ENCODE measurements around the gene SPRY1.

Gene SPRY1

DNA sequence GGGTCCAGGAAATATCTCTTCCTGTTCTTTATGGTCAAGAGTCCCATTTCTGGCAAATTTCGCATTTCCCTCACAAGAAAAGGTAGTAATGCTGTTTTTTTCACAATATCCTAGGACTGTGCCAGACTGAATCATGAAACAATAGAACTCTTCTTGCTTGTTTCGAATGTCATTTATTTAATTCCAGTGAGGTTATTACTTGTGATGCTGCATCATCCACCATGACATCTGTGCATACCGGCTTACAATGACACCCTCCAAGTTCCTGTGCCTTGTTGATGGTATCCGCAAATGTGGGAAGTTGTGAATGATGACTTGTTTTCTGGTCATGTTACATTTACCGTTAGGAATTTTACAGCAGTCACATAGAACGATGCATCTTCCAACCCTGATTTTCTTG, 42.9 kb upstream of the SPRY1 start:
- no peak overlapping the region for H3K4me3 ChIP-seq (ENCODE audit: low read length in 2 of 2)
- H3K27ac ChIP-seq (ENCODE audit: low read depth in 2 of 2, low read length in 2 of 2), result no peak overlapping the region
- H3K4me1 ChIP-seq (ENCODE audit: control insufficient read depth in 2 of 2, insufficient read depth in 2 of 2, low read length in 2 of 2), result no peaks in the 10 kb centered on the region
- H3K27me3 ChIP-seq (ENCODE audit: control insufficient read depth in 2 of 2, insufficient read depth in 2 of 2, low read length in 2 of 2), result no peaks in the 10 kb centered on the region
- no peak overlapping the region for H3K9ac ChIP-seq (ENCODE audit: low read depth in 1 of 2, low read length in 2 of 2)
- no peaks in the 10 kb centered on the region for H3K36me3 ChIP-seq (ENCODE audit: control insufficient read depth in 2 of 2, insufficient read depth in 2 of 2, low read length in 2 of 2)
- H3K9me3 ChIP-seq (ENCODE audit: control insufficient read depth in 2 of 2, low read length in 2 of 2), result no peaks in the 10 kb centered on the region

DNA sequence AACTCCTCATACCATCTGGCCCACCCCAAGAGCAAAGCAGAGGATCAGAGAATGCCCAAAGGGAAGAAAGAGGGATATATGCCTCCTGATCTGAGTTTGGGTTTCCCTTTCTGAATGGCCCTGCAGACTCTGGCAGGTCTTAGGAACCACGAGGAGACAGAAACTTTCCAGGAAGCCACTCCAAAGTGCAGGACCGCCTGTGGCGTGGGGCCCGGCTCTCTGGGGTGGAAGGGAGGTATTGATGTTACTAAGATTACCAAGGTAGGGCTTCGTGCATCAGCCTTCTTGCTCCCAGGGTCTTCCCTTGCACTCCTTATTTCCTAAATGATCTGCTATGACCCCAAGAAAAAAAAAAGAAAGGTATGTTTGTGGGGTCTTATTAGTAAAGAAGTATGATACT, 41.9 kb upstream of the SPRY1 start:
- H3K27me3 ChIP-seq (ENCODE audit: control insufficient read depth in 2 of 2, insufficient read depth in 2 of 2, low read length in 2 of 2), result no peaks in the 10 kb centered on the region
- H3K9me3 ChIP-seq (ENCODE audit: control insufficient read depth in 2 of 2, low read length in 2 of 2), result no peaks in the 10 kb centered on the region
- no peaks in the 10 kb centered on the region for H3K4me1 ChIP-seq (ENCODE audit: control insufficient read depth in 2 of 2, insufficient read depth in 2 of 2, low read length in 2 of 2)
- H3K27ac ChIP-seq (ENCODE audit: low read depth in 2 of 2, low read length in 2 of 2), result no peak overlapping the region
- H3K36me3 ChIP-seq (ENCODE audit: control insufficient read depth in 2 of 2, insufficient read depth in 2 of 2, low read length in 2 of 2), result no peaks in the 10 kb centered on the region
- H3K4me3 ChIP-seq (ENCODE audit: low read length in 2 of 2), result no peak overlapping the region
- H3K9ac ChIP-seq (ENCODE audit: low read depth in 1 of 2, low read length in 2 of 2), result no peak overlapping the region

DNA sequence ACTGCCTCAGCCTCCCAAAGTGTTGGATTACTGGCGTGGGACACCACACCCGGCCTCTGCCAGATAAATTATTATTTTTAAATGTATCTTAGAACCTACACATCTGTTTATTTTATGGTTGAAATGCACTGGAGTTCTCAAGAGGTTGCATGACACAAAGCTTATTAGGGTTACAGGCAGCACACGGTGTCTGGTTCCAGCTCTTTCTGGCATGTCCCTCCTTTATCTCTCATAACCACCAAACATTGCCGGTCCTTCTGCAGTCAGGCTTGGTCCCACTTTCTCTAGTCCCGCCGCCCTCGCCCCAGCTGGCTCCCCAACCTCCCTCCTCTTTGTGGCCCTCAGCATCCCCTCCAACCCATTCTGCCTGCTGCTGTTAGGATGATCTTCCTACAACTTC, 39.7 kb upstream of the SPRY1 start:
- Histone ChIP-seq H3K4me1 (ENCODE audit: control insufficient read depth in 2 of 2, insufficient read depth in 2 of 2, low read length in 2 of 2) (no peaks in the 10 kb centered on the region), H3K36me3 (ENCODE audit: control insufficient read depth in 2 of 2, insufficient read depth in 2 of 2, low read length in 2 of 2) (no peaks in the 10 kb centered on the region), H3K27ac (ENCODE audit: low read depth in 2 of 2, low read length in 2 of 2) (no peak overlapping the region)

DNA sequence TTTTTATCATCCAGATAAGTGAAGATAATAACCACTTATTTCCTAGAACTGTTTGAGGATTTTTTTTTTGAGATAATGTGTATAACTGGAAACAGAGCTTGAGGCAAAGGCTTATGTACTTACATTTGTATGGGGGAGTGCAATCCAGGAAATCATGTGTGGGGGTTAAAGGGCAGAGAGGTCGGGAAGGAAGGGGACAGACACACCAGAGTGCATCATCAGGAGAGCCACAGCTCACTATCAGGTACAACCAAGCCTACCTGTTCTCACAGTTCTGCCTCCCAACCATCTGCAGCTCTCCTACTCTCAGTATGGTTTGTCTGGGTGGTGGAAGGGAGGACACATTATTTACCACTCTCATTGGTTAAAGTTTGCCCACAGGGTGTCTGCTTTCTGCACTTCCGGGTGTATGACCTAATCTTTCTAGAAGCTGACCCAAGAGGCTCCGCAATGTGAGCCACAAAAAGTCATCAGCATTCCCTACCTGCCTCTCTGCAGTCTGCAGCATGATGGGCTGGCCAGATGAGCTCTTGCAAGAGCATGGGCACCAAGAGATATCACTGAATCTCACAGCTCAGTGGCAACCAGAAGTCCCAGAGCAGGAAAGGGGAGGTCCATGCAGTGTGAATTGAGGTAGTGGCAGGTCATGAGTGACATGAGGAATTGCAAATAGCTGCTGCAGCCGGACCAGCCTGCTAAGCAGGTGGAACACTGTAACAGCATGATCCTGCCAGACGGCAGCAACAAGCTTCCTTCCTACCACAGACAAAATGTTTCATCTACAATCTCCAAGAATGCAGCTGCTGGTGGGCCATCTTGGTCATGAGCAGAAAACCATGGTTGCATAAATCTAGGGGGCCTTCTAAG, 36.9 kb upstream of the SPRY1 start:
- Histone ChIP-seq H3K36me3 (ENCODE audit: control insufficient read depth in 2 of 2, insufficient read depth in 2 of 2, low read length in 2 of 2) (no peaks in the 10 kb centered on the region), H3K9me3 (ENCODE audit: control insufficient read depth in 2 of 2, low read length in 2 of 2) (no peaks in the 10 kb centered on the region), H3K4me3 (ENCODE audit: low read length in 2 of 2) (no peak overlapping the region), H3K27me3 (ENCODE audit: control insufficient read depth in 2 of 2, insufficient read depth in 2 of 2, low read length in 2 of 2) (no peaks in the 10 kb centered on the region), H3K27ac (ENCODE audit: low read depth in 2 of 2, low read length in 2 of 2) (no peak overlapping the region), H3K9ac (ENCODE audit: low read depth in 1 of 2, low read length in 2 of 2) (no peak overlapping the region), H3K4me1 (ENCODE audit: control insufficient read depth in 2 of 2, insufficient read depth in 2 of 2, low read length in 2 of 2) (no peaks in the 10 kb centered on the region)

More for the DNA sequence above, 39.7 kb upstream of the SPRY1 start:
- H3K9me3 ChIP-seq (ENCODE audit: control insufficient read depth in 2 of 2, low read length in 2 of 2), result no peaks in the 10 kb centered on the region
- H3K4me3 ChIP-seq (ENCODE audit: low read length in 2 of 2), result no peak overlapping the region
- H3K9ac ChIP-seq (ENCODE audit: low read depth in 1 of 2, low read length in 2 of 2), result no peak overlapping the region
- H3K27me3 ChIP-seq (ENCODE audit: control insufficient read depth in 2 of 2, insufficient read depth in 2 of 2, low read length in 2 of 2), result no peaks in the 10 kb centered on the region

DNA sequence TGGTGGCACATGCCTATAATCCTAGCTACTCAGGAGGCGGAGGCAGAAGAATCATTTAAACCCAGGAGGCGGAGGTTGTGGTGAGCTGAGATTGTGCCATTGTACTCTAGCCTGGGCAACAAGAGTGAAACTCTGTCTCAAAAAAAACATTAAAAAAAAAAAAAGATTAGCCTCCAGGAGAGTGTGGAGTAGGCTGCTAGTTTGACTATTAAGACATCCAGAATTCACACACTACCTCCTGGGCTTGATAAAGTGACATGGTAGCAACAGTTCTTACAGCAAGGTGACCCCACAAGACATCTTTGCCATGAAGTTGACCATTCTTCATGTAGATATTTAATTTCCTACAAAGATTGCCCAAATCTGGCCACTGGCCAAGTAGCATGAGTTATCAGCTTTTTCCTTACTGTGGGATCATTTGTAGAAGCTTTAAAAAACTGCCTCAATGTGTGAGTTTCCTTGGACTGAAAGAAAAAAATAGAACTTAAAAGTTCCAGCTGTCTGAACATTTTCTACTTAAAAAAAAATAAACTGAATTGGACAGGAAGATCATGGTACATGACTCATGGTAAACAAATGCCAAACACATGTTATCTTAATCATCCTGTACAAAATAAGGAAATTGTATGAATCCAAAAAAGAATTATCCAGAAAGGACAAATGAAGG, 35.3 kb upstream of the SPRY1 start:
- Histone ChIP-seq H3K27me3 (ENCODE audit: control insufficient read depth in 2 of 2, insufficient read depth in 2 of 2, low read length in 2 of 2) (no peaks in the 10 kb centered on the region), H3K9me3 (ENCODE audit: control insufficient read depth in 2 of 2, low read length in 2 of 2) (no peaks in the 10 kb centered on the region), H3K36me3 (ENCODE audit: control insufficient read depth in 2 of 2, insufficient read depth in 2 of 2, low read length in 2 of 2) (no peaks in the 10 kb centered on the region), H3K4me1 (ENCODE audit: control insufficient read depth in 2 of 2, insufficient read depth in 2 of 2, low read length in 2 of 2) (no peaks in the 10 kb centered on the region), H3K27ac (ENCODE audit: low read depth in 2 of 2, low read length in 2 of 2) (no peak overlapping the region), H3K4me3 (ENCODE audit: low read length in 2 of 2) (no peak overlapping the region), H3K9ac (ENCODE audit: low read depth in 1 of 2, low read length in 2 of 2) (no peak overlapping the region)

DNA sequence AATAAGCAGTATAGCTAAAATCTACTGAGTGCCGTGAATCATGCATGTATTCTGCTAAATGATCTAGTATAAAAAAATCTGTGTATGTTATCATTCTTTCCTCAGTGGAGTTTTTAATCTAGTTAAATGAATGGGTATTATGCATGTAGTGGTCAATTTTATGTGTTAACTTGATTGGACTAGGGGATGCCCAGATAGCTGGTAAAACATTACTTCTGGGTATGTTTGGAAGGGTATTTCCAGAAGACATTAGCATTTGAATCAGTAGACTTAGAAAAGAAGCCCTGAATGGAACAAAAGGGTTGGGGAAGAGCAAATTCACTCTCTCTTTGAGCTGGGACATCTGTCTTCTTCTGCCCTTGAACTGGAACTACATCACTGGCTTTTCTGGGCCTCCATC, 34.5 kb upstream of the SPRY1 start:
- H3K9me3 ChIP-seq (ENCODE audit: control insufficient read depth in 2 of 2, low read length in 2 of 2), result no peaks in the 10 kb centered on the region
- H3K36me3 ChIP-seq (ENCODE audit: control insufficient read depth in 2 of 2, insufficient read depth in 2 of 2, low read length in 2 of 2), result no peaks in the 10 kb centered on the region
- H3K27ac ChIP-seq (ENCODE audit: low read depth in 2 of 2, low read length in 2 of 2), result no peak overlapping the region
- H3K9ac ChIP-seq (ENCODE audit: low read depth in 1 of 2, low read length in 2 of 2), result no peak overlapping the region
- no peaks in the 10 kb centered on the region for H3K4me1 ChIP-seq (ENCODE audit: control insufficient read depth in 2 of 2, insufficient read depth in 2 of 2, low read length in 2 of 2)
- H3K27me3 ChIP-seq (ENCODE audit: control insufficient read depth in 2 of 2, insufficient read depth in 2 of 2, low read length in 2 of 2), result no peaks in the 10 kb centered on the region
- no peak overlapping the region for H3K4me3 ChIP-seq (ENCODE audit: low read length in 2 of 2)

DNA sequence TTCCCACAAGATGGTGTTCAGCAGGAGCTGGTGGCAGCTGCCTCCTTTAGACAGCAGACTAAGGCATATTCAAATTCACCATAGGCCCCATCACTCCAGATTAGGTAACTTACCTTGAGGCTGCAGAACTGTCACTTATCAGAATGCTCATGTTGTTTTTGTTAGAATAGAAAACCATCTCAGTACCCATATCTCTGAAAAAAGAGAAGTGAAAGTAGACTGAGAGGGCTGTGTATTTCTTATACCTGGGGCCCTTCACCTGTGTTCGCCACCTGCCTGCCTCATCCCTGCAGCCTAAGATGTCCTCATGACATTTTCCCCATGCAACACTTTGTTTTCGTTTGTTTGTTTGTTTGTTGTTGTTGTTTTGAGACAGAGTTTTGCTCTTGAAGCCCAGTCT, 32.9 kb upstream of the SPRY1 start:
- no peaks in the 10 kb centered on the region for H3K36me3 ChIP-seq (ENCODE audit: control insufficient read depth in 2 of 2, insufficient read depth in 2 of 2, low read length in 2 of 2)
- H3K27ac ChIP-seq (ENCODE audit: low read depth in 2 of 2, low read length in 2 of 2), result no peak overlapping the region
- H3K9ac ChIP-seq (ENCODE audit: low read depth in 1 of 2, low read length in 2 of 2), result no peak overlapping the region
- H3K4me1 ChIP-seq (ENCODE audit: control insufficient read depth in 2 of 2, insufficient read depth in 2 of 2, low read length in 2 of 2), result no peaks in the 10 kb centered on the region
- H3K27me3 ChIP-seq (ENCODE audit: control insufficient read depth in 2 of 2, insufficient read depth in 2 of 2, low read length in 2 of 2), result no peaks in the 10 kb centered on the region
- H3K4me3 ChIP-seq (ENCODE audit: low read length in 2 of 2), result no peak overlapping the region
- H3K9me3 ChIP-seq (ENCODE audit: control insufficient read depth in 2 of 2, low read length in 2 of 2), result no peaks in the 10 kb centered on the region

DNA sequence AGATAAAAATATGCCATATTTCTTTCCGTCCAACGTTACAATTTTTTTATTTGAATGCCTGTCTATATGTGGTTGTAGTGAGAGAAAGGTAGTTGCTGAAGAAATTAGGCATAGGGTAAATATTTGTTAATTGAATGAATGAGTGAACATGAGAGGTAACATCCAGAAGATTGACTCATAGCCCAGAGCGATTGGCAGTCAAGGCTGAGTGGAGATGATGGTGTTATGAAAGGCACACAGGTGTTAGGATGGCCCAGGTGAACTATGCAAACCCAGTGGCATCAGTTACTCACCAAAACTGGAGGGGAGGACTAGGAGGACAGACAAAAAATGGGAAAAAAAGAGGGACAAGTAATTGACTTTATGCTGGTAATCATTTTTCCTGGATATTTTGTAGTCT, 31.7 kb upstream of the SPRY1 start:
- H3K4me1 ChIP-seq (ENCODE audit: control insufficient read depth in 2 of 2, insufficient read depth in 2 of 2, low read length in 2 of 2), result no peaks in the 10 kb centered on the region
- no peak overlapping the region for H3K4me3 ChIP-seq (ENCODE audit: low read length in 2 of 2)
- H3K9ac ChIP-seq (ENCODE audit: low read depth in 1 of 2, low read length in 2 of 2), result no peak overlapping the region
- no peaks in the 10 kb centered on the region for H3K9me3 ChIP-seq (ENCODE audit: control insufficient read depth in 2 of 2, low read length in 2 of 2)
- H3K27me3 ChIP-seq (ENCODE audit: control insufficient read depth in 2 of 2, insufficient read depth in 2 of 2, low read length in 2 of 2), result no peaks in the 10 kb centered on the region
- H3K27ac ChIP-seq (ENCODE audit: low read depth in 2 of 2, low read length in 2 of 2), result no peak overlapping the region
- no peaks in the 10 kb centered on the region for H3K36me3 ChIP-seq (ENCODE audit: control insufficient read depth in 2 of 2, insufficient read depth in 2 of 2, low read length in 2 of 2)

DNA sequence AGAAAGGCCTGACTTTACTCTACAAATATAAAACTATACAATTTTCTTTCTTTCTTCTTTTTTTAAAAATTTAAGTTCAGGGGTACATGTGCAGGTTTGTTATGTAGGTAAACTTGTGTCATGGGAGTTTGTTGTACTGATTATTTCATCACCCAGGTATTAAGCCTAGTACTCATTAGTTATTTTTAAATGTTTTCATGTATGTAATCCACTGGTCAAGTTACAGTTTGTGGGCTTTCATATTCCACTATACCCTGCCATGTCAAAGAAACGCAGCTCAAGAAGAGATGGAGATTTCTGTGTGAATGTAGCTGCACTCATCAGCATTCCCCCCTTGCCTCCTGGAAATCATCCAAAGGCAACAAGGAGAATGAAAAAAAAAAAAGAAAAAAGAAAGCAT, 31.2 kb upstream of the SPRY1 start:
- Histone ChIP-seq H3K36me3 (ENCODE audit: control insufficient read depth in 2 of 2, insufficient read depth in 2 of 2, low read length in 2 of 2) (no peaks in the 10 kb centered on the region), H3K27ac (ENCODE audit: low read depth in 2 of 2, low read length in 2 of 2) (no peak overlapping the region), H3K9ac (ENCODE audit: low read depth in 1 of 2, low read length in 2 of 2) (no peak overlapping the region)

DNA sequence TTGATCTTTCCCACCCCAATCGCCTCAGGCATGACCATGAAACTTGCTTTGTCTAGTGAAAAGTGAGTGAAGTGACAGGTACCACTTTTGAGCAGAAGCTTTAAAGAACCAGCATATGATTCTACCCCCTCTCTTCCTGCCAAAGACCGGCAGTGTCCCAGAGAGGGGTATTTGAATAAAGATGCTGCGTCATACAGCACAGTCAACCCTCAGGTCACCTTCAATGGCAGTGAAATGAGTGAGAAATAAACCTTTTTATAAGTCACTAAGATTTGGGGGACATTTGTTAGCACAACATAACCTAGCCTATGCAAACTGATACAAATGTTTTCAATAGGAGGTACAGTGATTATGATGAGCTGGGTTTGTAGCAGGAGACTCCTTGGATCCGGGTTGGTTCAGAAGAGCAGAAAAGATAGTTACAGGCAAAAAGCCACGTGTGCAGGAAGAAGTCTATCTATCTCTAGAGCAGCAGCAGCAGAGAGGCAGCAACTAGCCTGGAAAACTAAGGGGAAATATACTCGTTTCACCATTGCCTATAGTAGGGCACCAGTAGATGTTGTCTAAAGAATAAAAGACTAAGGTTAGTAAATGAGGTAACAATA, 30.3 kb upstream of the SPRY1 start:
- Histone ChIP-seq H3K36me3 (ENCODE audit: control insufficient read depth in 2 of 2, insufficient read depth in 2 of 2, low read length in 2 of 2) (no peaks in the 10 kb centered on the region), H3K4me1 (ENCODE audit: control insufficient read depth in 2 of 2, insufficient read depth in 2 of 2, low read length in 2 of 2) (no peaks in the 10 kb centered on the region), H3K4me3 (ENCODE audit: low read length in 2 of 2) (no peak overlapping the region), H3K27ac (ENCODE audit: low read depth in 2 of 2, low read length in 2 of 2) (no peak overlapping the region), H3K9ac (ENCODE audit: low read depth in 1 of 2, low read length in 2 of 2) (no peak overlapping the region), H3K27me3 (ENCODE audit: control insufficient read depth in 2 of 2, insufficient read depth in 2 of 2, low read length in 2 of 2) (no peaks in the 10 kb centered on the region), H3K9me3 (ENCODE audit: control insufficient read depth in 2 of 2, low read length in 2 of 2) (no peaks in the 10 kb centered on the region)

More for the DNA sequence above, 31.2 kb upstream of the SPRY1 start:
- Histone ChIP-seq H3K27me3 (ENCODE audit: control insufficient read depth in 2 of 2, insufficient read depth in 2 of 2, low read length in 2 of 2) (no peaks in the 10 kb centered on the region), H3K9me3 (ENCODE audit: control insufficient read depth in 2 of 2, low read length in 2 of 2) (no peaks in the 10 kb centered on the region), H3K4me3 (ENCODE audit: low read length in 2 of 2) (no peak overlapping the region), H3K4me1 (ENCODE audit: control insufficient read depth in 2 of 2, insufficient read depth in 2 of 2, low read length in 2 of 2) (no peaks in the 10 kb centered on the region)

Measured in mucosa of rectum (tissue), 2 donors.